ENCODE measurements around the gene FAM3A.
"Not testable (repeated sequence)": the region's sequence is repeated elsewhere in the genome, so short reads cannot be mapped to it uniquely, and the experiment has no call there.

FAM3A gene, protein sequence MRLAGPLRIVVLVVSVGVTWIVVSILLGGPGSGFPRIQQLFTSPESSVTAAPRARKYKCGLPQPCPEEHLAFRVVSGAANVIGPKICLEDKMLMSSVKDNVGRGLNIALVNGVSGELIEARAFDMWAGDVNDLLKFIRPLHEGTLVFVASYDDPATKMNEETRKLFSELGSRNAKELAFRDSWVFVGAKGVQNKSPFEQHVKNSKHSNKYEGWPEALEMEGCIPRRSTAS

DNA sequence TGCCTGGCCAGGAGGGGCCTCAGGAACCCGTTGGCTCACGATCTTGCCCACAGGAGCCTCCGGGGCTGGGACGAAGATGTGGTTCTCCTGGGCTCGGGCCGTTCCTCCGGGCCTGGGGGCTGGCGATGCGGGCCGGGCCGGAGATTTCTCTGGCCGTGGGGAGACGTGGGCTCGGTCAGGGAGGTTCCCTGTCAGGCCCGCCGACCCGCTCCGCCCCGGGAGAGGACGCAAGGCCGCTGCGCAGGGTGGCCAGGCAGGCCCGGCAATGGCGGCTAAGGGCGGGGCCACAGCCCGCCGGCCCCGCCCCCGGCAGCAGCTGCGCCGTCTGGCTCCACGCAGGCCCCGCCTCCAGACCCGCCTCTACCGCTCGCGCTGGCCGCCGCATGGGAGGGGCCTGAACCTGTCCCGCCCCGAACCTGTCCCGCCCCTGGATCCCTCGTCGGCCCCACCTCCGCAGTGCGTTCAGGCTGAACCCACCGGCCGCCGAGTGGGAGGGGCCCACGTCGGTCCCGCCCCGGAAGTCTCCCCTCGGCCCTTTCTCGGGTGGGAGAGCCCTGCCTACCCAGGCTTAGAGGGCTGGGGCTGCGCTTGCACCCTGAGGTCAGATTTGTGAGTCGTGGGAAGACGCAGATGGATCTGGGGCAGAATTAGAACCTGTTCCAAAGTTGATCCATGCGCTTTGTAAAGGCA lies at the start of gene FAM3A:
Gene FAM3A (minus strand): TSS at position 267 of the 690 bp plus-strand sequence. CDS start 460 bp downstream, outside the sequence.
- peak; percentile 96 for DNase-seq

DNA sequence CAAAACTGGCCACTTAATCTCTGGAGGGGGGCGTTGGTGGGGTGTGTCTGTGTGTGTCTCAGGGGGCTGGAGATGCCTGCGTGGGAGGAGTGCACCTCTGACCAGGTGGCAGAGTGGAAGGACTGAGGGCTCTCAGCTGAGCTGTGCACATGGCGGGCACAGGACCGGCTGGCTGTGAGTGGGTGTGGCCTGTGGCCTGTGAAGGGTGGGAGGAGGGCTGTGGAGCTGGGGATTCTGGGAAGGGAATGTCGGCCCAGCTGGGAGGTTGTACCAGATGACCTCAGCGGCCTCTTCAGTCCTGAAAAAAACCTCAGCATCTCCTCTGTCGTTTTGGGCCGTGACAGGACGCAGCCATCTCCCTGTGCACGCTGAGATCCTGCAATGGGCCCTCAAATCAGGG lies 46.3 kb upstream of the FAM3A start:
- DNase-seq, result not testable (repeated sequence)

DNA sequence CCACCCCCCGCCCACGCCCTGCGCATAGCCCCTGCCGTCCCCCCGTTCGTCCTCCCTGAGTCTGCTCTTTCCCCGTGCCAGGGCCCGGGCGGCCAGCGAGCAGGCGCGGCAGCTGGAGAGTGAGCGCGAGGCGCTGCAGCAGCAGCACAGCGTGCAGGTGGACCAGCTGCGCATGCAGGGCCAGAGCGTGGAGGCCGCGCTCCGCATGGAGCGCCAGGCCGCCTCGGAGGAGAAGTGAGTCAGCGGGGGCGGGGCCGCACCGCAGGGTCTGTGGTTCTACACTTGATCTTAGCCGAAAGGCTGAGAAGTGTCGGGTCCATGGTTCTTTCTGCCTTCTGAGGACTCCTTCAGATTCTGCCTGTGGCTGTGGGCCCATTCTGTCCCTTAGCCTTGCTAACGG lies 44.3 kb upstream of the FAM3A start:
- DNase-seq, result not testable (repeated sequence)

DNA sequence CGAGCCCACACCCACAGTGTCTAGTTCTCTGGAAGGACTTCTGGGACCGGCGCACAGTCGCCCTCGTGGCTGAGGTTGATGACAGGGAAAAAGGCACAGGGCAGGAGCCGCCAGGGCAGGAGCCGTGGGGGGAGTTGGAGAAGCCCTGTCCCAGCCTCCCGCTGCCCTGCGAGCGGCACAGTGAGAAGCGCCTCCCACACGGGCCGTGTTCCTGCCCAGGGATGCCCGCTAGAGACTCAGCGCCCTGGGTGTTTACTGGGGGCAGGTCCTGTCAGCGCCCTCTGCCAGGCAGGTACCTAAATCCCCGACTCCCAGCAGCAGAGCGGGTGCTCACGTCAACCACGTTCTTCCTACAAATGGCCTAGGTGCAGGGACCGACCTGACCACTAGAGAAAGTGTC lies 42.9 kb upstream of the FAM3A start:
- not testable (repeated sequence) for DNase-seq

DNA sequence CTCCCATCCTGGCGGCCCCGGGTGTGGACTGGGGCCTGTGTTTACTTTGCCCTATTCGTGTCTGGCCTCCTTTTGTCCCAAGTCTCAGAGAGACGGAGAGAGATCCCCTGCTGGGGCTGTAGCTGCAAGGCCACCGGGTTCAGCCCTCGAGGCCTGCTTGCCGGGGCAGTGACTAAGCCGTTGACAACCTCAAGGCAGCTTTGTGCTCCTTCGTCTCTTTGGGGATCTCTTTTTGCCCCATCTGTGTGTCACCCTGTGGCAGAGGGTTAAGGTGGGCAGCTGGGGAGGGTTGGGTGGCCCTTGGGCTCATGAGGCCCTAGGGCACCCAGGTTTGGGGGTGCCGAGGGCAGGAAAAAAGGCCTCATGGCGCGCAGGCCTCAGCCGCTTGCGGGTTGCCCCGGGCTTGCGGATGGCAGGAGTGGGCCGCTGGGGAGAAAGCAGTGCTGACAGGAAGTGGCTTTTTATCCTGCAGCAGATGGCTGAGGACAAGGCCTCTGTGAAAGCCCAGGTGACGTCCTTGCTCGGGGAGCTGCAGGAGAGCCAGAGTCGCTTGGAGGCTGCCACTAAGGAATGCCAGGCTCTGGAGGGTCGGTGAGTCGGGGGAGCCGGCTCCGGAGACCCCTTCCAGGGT lies 42.1 kb upstream of the FAM3A start:
- DNase-seq, result not testable (repeated sequence)

DNA sequence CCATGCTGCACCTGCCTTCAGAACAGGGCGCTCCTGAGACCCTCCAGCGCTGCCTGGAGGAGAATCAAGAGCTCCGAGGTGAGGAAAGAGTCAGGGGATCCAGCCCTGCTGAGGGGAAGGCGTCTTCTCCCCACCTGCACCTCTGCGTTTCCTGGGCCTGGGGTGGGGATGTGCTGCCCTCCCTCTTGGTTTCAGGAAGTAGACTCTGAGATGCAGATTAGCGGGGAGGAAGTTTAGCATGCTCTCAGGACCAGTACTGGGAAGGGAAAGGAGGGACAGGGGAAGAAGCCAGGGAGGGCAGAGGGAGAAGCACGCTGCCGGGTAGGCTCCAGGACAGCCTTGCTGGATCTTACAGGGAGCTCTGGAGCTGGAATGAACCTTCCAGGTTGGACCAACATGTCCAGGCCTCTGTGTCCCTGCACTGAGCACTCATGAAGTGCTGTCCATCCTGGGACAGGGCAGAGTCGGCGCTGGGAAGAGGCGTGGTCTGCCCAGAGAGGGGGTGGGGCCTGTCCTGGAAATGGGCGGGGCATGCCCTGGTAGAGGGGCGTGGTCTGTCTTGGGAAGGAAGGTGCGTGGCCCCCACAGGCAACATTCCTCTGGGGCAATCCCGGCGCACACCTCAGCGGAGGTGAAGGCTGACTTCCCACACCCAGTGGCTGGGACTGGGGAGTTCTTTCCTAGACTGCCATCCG lies 36.2 kb upstream of the FAM3A start:
- DNase-seq, result not testable (repeated sequence)

DNA sequence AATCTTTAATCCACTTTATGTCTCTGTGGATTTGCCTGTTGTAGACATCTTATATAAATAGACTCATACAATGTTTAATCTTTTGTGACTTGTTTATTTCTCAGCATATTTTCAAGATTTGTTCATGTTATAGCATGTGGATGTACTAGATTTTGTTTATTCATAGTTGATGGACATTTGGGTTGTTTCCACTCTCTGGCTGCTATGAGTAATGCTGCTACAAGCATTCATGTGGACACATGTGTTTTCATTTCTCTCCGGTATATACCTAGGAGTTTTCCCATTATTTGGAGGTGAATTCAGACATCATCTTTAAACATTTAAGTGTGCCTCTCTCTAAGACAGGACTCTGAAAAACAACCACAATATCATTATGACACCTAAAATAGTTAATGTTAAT lies 33.7 kb upstream of the FAM3A start:
- no peak for DNase-seq

DNA sequence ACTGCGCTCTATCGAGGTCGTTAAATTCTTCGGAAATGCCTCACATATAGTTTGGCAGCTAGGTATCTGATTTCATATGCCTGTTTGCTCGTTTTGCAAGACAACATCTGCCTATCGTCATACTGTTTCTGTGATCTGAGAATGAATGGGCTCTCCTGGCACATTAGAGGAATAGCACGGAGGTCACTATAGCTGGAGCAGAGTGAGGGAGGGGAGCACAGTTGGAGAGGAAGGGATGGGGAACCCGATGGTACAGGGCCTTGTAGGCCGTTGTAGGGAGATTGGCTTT lies 31.9 kb upstream of the FAM3A start:
- no peak for DNase-seq

DNA sequence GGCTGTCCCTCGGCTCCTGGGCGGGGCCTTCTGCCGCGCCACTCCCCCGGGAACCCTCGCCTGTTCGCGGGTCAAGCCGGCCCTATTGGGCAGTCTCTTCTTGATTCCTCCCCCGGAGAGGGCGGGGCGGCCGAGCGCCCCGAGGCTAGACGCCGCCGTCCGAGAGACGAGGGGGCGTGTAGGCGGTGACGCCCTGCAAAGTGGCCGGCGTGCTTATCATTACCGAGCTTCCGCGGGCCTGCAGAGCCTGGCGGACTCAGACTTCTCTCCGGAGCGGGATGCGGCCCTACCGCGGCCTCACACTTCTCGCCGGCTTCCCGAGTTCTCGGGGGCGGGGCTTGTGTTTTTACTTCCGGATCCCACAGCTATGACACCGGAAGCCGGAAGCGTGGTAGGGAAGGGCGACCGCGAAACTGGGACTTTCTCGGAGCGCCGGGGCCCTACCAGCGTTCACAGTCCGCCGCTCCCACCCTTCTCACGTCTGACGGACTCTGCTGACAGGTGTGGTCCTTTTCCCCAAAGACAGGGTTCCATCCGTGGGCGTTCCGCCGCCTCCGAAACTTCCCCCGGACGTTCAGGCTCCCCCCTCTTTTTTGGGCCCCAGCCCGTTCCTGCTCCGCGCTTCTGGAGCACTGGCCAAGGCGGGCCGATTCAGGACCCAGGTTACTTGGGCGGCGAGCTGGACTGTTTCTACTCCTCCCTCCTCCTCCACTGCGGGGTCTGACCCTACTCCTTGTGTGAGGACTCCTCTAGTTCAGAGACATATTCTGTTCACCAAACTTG lies 31.4 kb upstream of the FAM3A start, which contains the start of gene IKBKG:
Gene IKBKG (plus strand): TSS at position 376 of the 783 bp plus-strand sequence. CDS start 4,383 bp downstream, outside the sequence.
- peak; percentile 94 for DNase-seq

DNA sequence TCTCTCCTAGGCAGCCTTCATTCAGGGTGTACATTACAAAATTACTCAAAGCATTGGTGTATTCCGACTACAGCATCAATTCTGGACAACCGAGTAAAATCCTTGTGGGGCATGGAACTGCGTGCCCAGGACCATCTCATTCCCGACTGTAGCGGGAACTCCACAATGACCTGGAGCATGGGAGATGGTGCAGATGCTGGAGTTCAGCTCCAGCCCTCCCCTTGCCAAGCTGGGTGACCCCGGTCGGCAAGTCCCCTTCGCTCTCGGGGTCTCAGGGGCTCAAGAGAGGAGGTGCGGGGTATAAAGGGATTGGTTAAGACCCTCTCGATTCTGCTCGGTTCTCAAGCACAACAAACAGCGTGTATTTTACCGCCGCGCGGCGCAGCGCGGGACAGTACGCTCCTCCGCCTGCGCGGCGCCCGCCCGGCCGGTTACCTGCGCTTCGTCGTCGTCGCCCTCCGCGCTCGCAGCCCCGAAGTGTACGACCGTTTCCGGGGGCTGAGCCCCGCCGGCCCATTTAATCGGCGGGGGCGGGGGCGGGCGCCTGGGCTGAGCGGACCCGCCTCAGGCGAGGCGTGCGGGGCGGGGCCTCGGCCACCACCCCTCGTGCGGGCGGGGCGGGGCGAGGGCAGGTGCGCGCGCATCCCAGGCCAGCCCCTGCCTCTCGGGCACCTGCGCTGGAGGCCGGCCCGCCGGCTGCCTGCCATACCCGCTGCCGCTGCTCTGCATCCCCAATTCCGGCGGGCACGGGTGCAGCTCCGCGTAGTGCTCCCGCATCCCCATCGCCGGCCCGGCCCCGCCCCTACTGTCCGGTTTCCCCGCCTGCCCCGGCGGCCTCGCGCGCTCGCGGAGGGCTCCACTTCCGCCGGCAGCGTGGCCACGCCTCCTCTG lies 30.6 kb upstream of the FAM3A start, which contains the start of gene G6PD:
Gene G6PD (minus strand): TSS at position 493 of the 891 bp plus-strand sequence. CDS start 691 bp downstream, outside the sequence.
- no peak for DNase-seq

DNA sequence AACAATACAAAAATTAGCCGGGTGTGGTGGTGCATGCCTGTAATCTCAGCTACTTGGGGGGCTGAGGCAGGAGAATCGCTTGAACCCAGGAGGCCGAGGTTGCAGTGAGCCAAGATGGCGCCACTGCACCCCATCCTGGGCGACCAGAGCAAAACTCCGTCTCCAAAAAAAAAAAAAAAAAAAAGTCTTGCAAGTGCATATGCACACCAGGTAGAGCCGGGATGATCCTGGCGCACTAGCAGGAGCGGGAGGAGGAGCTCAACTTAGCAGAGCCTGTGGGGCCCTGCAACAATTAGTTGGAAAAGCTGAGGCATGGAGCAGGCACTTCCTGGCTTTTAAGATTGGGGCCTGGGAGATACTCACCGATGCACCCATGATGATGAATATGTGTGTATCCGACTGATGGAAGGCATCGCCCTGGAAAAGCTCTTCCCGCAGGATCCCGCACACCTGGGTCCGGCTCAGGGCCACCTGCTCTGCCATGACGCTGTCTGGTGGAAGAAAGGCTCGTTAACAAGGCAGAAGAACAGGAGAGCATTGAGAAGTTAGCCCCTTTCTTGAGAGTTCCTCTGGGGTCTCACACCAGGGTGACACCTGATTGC lies 29.7 kb upstream of the FAM3A start:
- no peak for DNase-seq

DNA sequence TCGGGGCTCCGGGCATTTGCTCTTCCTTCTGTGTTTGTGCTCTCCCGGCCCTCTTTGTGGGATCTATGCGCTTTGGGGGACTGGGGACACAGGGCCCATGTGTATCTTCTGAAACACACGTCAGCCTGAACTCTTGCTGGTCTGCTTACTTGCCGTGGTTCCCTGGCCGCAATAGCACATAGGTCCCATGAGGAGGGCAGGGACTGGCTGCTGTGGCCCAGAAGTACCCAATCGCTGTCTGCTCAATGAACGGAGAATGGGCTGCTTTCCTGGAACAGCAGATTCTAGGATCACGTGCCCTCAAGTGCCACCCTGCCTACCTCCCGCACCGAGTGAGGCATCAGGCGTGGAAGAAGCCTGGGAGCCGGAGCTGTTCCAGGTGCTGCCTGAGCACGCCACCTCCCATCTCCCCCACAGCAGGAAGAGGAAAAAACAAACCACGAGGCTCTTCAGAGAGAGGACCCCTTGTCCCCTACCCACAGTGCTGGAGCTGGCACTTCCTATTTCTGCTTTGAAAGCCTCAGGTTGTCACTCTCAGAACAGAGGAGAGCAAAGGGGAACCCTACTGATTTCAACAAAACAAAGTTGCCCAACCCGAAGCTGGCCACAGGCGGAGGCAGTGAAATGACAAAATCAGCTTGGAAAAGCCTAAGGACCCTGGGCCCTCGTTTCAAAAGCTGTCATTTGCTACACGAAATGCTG lies 26.8 kb upstream of the FAM3A start:
- DNase-seq, result no peak

DNA sequence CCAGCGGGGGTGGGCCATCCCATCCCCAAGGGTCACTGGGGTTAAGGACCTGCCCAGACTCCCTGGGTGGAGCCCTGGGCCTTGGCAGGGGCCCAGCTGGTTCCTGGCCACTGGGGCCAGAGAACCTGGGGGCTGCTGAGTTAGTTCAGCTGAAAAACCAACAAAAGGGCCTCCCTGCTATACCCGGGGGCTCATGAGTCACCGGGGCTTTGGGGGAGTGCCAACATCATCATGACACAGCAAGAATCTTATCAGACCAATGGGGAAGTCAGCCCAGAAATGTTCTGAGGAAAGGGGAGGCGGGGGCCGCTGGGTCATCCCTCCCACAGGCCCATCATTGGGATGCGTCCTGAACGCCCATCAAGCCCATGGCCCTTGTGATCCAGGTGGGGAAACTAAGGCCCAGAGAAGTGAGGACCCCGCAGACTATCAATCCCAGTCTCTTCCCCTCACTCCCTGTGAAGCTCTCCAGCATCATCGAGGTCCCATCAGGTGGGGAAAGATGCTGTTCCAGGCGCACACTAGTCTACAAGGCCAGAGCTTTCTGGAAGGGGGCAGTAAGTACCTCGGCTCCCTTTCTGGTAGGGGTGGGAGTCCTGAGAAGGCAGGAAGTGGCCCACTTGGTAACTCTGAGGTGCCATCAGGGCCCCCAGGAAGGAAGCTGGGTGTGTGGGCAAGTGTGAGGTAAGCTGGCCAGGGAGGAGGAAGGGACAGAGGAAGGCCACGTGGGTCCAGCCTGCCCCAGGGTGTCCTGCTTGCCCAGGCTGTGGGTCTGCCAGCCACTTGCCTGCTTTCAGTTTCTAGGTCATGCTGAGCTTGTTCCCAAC lies 26.1 kb upstream of the FAM3A start:
- no peak for DNase-seq

DNA sequence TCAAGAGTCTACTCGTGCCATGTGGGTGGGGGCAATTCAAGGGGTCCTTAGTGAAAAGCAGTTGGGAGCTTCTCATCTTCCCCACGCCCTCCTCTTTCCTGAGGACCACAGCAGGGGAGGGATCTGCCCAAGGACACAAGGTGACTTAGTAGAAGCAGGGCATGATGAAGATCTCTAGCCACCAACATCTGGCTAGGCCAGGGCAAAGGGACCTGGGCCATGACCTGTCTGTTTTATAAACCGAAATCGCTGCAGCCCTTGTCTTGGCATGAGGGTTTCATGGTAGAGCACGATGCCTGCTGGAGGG lies 25.5 kb upstream of the FAM3A start:
- DNase-seq, result no peak

DNA sequence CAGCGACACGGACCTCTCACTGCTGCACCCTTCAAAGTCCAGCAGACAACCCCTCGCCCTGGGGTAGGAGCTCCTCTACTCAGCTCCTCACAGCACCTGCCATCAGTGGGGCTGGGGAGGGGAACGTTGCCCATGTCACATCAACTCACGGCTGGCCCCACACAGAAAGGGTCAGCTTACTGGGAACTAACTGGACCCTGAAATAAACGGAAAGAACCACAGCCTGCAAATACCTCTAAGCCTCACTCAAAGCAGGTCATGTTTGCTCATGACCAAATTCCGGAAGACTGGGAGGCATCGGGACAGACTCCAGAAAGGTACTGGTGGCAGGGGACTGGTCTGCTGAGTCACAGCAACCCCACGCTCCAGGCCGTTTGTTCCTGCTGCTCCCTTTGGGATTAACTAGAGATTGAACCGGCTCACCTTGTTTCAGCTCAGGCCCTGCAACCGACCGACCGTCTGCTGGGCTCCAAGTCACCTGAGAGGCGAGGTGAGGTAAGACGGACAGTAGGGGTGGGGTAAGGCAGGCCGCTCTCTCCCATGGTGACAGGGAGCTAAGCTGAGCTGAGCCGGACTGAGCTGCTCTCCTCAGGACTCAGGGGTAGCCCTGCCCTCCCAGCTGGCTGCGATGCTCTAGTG lies 25.0 kb upstream of the FAM3A start:
- DNase-seq, result no peak

DNA sequence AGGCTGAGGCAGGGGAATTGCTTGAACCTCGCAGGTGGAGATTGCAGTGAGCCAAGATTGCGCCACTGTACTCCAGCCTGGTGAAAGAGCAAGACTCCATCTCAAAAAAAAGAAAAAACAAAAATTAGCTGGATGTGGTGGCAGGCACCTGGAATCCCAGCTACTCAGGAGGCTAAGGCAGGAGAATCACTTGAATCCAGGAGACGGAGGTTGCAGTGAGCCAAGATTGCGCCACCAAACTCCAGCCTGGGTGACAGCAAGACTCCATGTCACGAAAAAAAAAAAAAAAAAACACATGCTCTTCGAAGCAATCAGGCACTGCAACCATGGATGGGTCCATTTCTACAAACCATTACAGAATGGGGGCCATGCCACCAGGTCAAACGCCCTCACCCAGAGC lies 24.3 kb upstream of the FAM3A start:
- DNase-seq, result not testable (repeated sequence)

DNA sequence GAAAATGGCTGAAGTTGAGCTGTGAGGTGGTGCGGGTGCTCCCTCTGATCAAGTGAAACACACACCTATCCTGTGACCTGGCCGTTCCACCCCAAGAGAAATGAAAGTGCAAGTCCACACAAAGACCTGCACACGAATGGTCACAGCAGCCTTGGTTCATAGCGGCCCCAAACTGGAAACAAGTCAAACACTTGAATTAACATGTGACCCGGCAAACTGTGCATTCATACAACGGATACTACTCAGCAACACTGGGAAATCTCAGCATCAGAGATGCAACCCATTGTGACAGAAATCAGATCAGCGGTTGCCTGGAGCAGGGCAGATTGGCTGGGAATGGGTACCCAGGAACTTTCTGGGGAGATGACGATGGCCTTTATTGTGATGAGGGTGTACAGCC lies 23.0 kb upstream of the FAM3A start:
- DNase-seq, result no peak

DNA sequence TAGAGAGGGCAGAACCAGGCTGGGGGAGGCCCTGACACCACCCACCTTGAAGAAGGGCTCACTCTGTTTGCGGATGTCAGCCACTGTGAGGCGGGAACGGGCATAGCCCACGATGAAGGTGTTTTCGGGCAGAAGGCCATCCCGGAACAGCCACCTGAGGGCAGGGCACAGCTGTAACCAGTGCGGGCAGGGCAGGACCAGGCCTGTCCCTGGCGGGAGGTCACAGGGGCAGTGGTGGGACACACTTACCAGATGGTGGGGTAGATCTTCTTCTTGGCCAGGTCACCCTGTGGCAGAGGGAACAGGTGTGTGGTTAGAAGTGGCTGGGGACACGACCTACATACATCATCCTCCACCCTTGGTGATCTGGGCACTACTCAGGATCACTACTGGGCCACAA lies 19.9 kb upstream of the FAM3A start:
- no peak for DNase-seq
